Breast epithelium (tissue), 4 donors: ENCODE data around the gene PRXL2B. TPM values are rescaled to one million over a fixed set of nuclear protein-coding genes. Genes with fewer than 3 reads are reported as not detected.
"Not testable (repeated sequence)": the region's sequence is repeated elsewhere in the genome, so short reads cannot be mapped to it uniquely, and the experiment has no call there.

ENCODE experiments used
- DNase-seq, 2 donors: peaks; one replicate each; pipeline ENCODE4 v3.0.0-alpha.2; 2019; ENCODE audit warnings: low spot score in 2 of 2
- H3K27ac ChIP-seq, 2 donors: fragments of 200-600 bp; sonication (generic) in 1 of 2; one replicate each; pipeline ENCODE4 v1.5.1; 2016 to 2019; ENCODE audit warnings: mild to moderate bottlenecking in 1 of 2
- H3K27me3 ChIP-seq, 2 donors: fragments of 200-600 bp; sonication (generic) in 1 of 2; one replicate each; pipeline versions ENCODE4 v1.5.1 to v1.6.0; 2017 to 2019; ENCODE audit warnings: control low read depth in 1 of 2, mild to moderate bottlenecking in 1 of 2
- H3K36me3 ChIP-seq: fragments of 200-600 bp; one replicate; pipeline ENCODE4 v1.5.1; 2019
- H3K4me1 ChIP-seq, 2 donors: fragments of 200-600 bp; sonication (generic); one replicate each; pipeline ENCODE4 v1.5.1; 2016 to 2019; ENCODE audit warnings: control low read depth in 1 of 2
- H3K4me3 ChIP-seq, 3 donors: fragments of 200-600 bp; sonication (generic); 1 replicate in 2 of 3; 2 replicates in 1 of 3; pipeline ENCODE4 v1.5.1; 2016 to 2019; ENCODE audit warnings: mild to moderate bottlenecking in 3 of 3, moderate library complexity in 2 of 3
- H3K9me3 ChIP-seq, 2 donors: fragments of 200-600 bp; sonication (generic) in 1 of 2; one replicate each; pipeline ENCODE4 v1.5.1; 2016 to 2019; ENCODE audit warnings: control low read depth in 1 of 2
- POLR2A ChIP-seq: fragments of 450-650 bp; IDR thresholded peaks from one replicate; pipeline ENCODE4 v1.6.1; 2016; ENCODE audit warnings: antibody characterized with exemption, mild to moderate bottlenecking, moderate library complexity
- POLR2AphosphoS5 ChIP-seq, 3 donors: sonication (generic); formaldehyde crosslinking; IDR thresholded peaks; one replicate each; pipeline ENCODE4 v1.6.1; 2017; ENCODE audit warnings: antibody characterized with exemption in 3 of 3
- intact Hi-C: fragments of 100-400 bp; cut with DNase I; formaldehyde crosslinking; loops from one replicate; pipeline ENCODE4 v1.15.1; 2023; ENCODE audit warnings: low total_unique reads
- total RNA-seq, 3 donors: library from RNA; depleted of rRNA; stranded (reverse); fragments of >200 nt; gene quantifications; one replicate each; pipeline ENCODE4 v1.1.0, GENCODE V29; 2016
- TF ChIP-seq, protein P1 (sequence below), 3 donors: fragments of 450-650 bp; IDR thresholded peaks; one replicate each; pipeline ENCODE4 v1.5.1; 2016 to 2017; ENCODE audit warnings: antibody characterized with exemption in 3 of 3, mild to moderate bottlenecking in 3 of 3, moderate library complexity in 3 of 3

Gene PRXL2B
- total RNA-seq, 3 donors from 2014 or later: 4.8 to 15.8 (median 14.4) TPM

DNA sequence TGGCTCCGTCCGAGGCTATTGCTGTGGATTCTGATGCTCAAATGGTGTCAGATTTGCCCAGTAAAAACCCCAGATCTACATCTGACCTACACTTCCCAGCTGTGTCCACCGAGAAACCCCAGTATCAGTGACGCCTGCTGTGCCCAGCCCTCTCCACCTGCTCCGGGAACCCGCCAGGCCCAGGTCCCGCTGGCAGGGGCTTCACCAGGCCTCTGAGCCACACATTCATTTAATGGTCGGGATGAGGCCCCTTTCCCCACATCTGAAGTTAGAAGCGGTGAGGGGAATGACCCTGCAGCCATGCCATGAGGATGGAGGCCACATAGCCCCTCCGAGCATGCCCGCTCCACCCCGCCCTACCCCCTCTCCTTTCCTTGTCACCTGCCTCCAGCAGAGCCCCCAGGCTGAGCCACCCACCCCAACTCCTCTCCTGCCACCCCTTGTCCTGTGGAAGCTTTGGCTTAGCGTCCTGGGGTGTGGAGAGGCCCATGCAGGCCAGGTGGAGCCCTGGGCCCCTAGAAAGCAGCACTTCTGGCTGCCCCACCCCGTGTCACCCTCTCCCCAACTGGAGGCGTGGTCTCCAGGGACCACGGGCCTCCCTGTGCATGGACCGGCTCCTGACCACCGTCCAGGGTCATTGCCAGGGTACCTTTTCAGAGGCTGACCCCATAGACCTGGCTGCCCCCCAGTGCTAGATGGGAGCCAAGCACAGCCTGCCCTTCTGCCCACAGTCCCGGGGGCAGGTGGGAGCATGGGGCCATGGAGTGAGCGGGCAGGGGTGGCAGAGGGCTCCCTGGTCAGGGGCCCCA lies 22.4 kb upstream of the PRXL2B start:
- TF ChIP-seq POLR2A (no peak), POLR2AphosphoS5 (IDR thresholded peaks at IDR 0.05) (no peak)
- TF ChIP-seq, protein P1, sequence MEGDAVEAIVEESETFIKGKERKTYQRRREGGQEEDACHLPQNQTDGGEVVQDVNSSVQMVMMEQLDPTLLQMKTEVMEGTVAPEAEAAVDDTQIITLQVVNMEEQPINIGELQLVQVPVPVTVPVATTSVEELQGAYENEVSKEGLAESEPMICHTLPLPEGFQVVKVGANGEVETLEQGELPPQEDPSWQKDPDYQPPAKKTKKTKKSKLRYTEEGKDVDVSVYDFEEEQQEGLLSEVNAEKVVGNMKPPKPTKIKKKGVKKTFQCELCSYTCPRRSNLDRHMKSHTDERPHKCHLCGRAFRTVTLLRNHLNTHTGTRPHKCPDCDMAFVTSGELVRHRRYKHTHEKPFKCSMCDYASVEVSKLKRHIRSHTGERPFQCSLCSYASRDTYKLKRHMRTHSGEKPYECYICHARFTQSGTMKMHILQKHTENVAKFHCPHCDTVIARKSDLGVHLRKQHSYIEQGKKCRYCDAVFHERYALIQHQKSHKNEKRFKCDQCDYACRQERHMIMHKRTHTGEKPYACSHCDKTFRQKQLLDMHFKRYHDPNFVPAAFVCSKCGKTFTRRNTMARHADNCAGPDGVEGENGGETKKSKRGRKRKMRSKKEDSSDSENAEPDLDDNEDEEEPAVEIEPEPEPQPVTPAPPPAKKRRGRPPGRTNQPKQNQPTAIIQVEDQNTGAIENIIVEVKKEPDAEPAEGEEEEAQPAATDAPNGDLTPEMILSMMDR (IDR thresholded peaks at IDR 0.05): no peak
- no peaks in the 10 kb centered on the region for H3K36me3 ChIP-seq
- H3K27ac ChIP-seq: no peak overlapping the region
- H3K4me1 ChIP-seq: no peaks in the 10 kb centered on the region
- no peak overlapping the region for H3K4me3 ChIP-seq
- H3K9me3 ChIP-seq: no peaks in the 10 kb centered on the region
- no peak for DNase-seq
- H3K27me3 ChIP-seq: peaks cover 0 to 7% of the 10 kb centered on the region in 2 donors
- intact Hi-C loops: no loop called here

DNA sequence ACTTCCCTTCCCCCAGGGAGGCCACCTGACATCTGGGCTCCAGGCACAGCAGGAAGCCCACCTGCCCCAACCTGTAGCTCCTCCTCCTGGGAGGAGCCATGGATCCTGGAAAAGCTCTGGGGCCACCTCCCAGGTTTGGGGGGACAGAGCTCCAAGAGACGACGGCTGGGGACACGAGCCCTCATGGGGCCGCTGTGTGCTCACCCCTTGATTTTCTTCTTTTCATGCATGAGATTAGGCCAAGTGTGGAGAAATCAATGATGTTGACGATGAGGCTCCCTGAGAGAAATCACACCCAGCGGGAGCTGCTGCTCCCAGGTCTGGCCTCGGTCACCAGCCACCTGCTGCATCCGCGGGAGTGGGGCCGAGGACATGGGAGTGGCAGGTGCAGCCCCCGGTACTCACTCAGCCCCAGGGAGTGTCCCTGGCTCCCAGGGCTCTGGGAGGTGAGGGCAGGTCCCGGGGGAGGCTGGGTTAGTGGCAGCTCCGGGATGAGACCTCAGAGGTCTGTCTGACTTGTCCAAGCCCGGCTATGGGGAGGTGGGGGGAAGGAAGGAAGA lies 21.7 kb upstream of the PRXL2B start:
- no peaks in the 10 kb centered on the region for H3K9me3 ChIP-seq
- H3K4me1 ChIP-seq: no peaks in the 10 kb centered on the region
- intact Hi-C loops: no loop called here
- no peak overlapping the region for H3K4me3 ChIP-seq
- no peak for TF ChIP-seq POLR2A
- TF ChIP-seq POLR2AphosphoS5 (IDR thresholded peaks at IDR 0.05): no peak
- TF ChIP-seq, protein P1 (IDR thresholded peaks at IDR 0.05): no peak
- no peak for DNase-seq
- no peak overlapping the region for H3K27ac ChIP-seq
- H3K36me3 ChIP-seq: no peaks in the 10 kb centered on the region
- H3K27me3 ChIP-seq: peaks cover 0 to 7% of the 10 kb centered on the region in 2 donors

DNA sequence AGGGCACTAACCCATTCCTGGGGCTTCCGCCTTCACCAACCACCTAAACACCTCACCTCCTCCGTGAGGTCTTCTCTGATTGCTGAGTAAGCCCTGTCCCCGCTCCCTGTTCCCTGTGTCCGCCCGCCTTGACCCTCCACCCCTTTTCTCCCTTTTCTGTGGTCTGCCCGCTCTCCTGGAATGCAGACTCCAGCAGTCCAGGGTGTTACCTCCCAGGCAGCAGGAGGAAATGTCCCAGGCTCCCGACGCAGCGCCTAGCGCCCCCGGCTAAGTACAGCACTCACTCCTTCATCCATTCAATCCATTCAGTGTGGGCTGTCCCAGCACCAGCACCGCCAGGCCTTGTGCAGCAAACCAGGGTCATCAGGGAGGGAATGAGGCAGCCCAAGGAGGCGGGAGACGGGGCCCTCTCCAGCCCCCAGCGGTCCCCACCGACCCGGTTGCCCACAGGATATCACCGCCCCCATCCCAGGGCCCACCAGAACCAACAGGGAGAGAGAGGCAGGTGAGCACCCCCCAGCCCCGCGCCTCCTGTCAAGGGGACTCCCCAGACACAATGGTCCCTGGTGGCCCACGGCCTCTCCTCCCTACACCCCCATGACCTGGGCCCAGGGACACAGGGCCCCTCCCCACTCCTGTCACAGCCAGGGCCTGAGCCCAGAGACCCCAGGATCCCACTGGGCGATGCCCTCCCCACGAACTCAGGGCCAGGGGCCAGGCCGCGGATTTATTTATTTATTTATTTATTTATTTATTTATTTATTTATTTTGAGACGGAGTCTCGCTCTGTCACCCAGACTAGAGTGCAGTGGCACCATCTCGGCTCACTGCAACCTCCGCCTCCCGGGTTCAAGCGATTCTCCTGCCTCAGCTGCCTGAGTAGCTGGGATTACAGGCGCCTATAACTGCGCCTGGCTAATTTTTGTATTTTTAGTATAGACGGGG lies 20.2 kb upstream of the PRXL2B start:
- H3K4me1 ChIP-seq: no peaks in the 10 kb centered on the region
- no peak overlapping the region for H3K27ac ChIP-seq
- no peak overlapping the region for H3K4me3 ChIP-seq
- no peaks in the 10 kb centered on the region for H3K36me3 ChIP-seq
- DNase-seq: no peak
- TF ChIP-seq, protein P1 (IDR thresholded peaks at IDR 0.05): no peak
- TF ChIP-seq POLR2AphosphoS5 (IDR thresholded peaks at IDR 0.05) (no peak), POLR2A (no peak)
- peaks cover 0 to 7% of the 10 kb centered on the region in 2 donors for H3K27me3 ChIP-seq
- no peaks in the 10 kb centered on the region for H3K9me3 ChIP-seq
- intact Hi-C loops: no loop called here

DNA sequence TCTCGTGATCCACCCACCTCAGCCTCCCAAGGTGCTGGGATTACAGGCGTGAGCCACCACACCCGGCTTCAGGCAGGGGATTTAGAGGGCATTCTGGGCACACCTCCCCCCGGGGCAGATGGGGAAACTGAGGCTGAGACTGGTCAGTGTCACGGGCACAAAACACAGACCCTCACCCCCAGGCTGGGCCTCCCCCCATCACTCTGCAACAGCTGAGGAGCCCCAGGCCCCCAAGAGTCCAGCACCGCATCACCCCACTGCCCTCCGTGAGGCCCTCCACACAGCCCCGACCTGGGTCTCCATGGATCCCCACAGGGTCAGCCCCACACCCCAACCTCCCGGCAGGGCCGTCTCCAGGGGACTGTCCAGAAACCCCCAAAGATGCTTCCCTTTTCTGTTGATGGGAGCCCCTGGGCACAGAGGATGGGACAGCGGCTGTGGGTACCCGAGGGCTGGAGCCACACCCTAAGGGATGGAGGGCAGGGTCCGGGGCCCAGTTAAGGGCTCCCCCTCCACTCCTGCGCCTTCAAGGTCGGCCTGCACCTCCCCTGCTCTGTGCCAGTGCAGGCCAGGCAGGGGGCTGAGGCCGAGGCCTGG lies 19.4 kb upstream of the PRXL2B start:
- H3K27me3 ChIP-seq: peaks cover 0 to 7% of the 10 kb centered on the region in 2 donors
- no peak for DNase-seq

DNA sequence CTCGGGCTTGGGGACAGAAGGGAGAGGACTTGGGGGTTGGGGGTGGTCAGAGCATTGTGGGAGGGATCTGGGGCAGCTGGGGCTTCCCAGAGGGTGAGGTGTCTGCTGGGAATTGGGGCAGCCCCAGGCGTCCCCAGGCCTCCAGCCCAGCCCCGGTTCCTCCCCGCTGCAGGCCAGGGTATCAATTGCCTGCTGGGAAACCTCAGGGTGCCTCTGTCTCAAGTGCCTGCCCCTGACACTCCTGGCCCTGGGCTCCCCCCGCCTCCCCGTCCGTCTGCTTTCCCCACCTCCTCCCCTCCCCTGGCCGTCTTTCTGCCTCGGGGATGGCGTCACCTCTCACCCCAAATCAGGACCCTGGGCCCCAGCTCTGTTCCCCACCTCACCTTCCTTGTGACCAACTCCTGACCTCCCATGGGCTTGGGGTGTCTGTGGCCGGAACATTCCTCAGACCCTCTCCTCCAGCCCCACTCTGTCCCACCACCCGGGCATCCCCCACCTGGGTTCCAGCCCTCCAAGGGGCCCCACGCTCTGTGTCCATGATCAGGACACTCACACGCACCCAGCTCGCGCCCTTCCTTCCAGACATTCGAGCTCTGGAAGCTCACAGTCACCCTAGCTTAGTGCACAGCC lies 18.3 kb upstream of the PRXL2B start:
- H3K36me3 ChIP-seq, intact Hi-C loops, H3K4me1 ChIP-seq, H3K9me3 ChIP-seq, H3K27me3 ChIP-seq, H3K27ac ChIP-seq, H3K4me3 ChIP-seq, DNase-seq: not testable (repeated sequence)

More for the DNA sequence above, 19.4 kb upstream of the PRXL2B start:
- Histone ChIP-seq H3K4me1 (no peaks in the 10 kb centered on the region), H3K36me3 (no peaks in the 10 kb centered on the region), H3K9me3 (no peaks in the 10 kb centered on the region), H3K4me3 (no peak overlapping the region), H3K27ac (no peak overlapping the region)
- TF ChIP-seq, protein P1 (IDR thresholded peaks at IDR 0.05): no peak
- TF ChIP-seq POLR2AphosphoS5 (IDR thresholded peaks at IDR 0.05): no peak
- no peak for TF ChIP-seq POLR2A
- intact Hi-C loops: no loop called here
